Measurements from ENCODE around the gene ZNF33A.

- TF ChIP-seq CTCF (IDR thresholded peaks at IDR 0.05): no peak
- TF ChIP-seq EZH2phosphoT487 (IDR thresholded peaks at IDR 0.05): no peak
- TF ChIP-seq EZH2 (IDR thresholded peaks at IDR 0.05): no peak
Measured at GRCh38 chr10:38045129-38045528, 34.7 kb downstream of the ZNF33A start.

Data from neural progenitor cell (in vitro differentiated cells).